Mucosa of descending colon (tissue), 3 donors: ENCODE results near the gene SLC37A4. TPM values are rescaled to one million over a fixed set of nuclear protein-coding genes. Genes with fewer than 3 reads are reported as not detected.
"Not testable (repeated sequence)": the region's sequence is repeated elsewhere in the genome, so short reads cannot be mapped to it uniquely, and the experiment has no call there.

Experiments
- ATAC-seq: fragments of 200-7000 bp; cut with Tn5 transposase; one replicate; pipeline ENCODE4 v1.9.1; 2020; ENCODE audit warnings: mild to moderate bottlenecking, moderate library complexity
- DNase-seq, 3 donors: peaks; one replicate each; pipeline ENCODE4 v3.0.0-alpha.2; 2020
- H3K36me3 ChIP-seq: fragments of 200-600 bp; one replicate; pipeline ENCODE4 v1.8.0; 2021; ENCODE audit warnings: low read depth, mild to moderate bottlenecking
- H3K4me1 ChIP-seq: fragments of 200-600 bp; one replicate; pipeline ENCODE4 v1.8.0; 2021; ENCODE audit warnings: low read depth, mild to moderate bottlenecking
- H3K4me3 ChIP-seq: fragments of 200-600 bp; one replicate; pipeline ENCODE4 v1.8.0; 2021; ENCODE audit warnings: mild to moderate bottlenecking
- H3K9me3 ChIP-seq: fragments of 200-600 bp; one replicate; pipeline ENCODE4 v1.8.0; 2021; ENCODE audit warnings: mild to moderate bottlenecking
- intact Hi-C, 2 donors: fragments of 100-400 bp; cut with DNase I in 1 of 2; cut with micrococcal nuclease in 1 of 2; formaldehyde crosslinking; loops; one replicate each; pipeline versions ENCODE4 v1.11.0 to v1.11.1; 2022; cut with DNase I, micrococcal nuclease
- total RNA-seq, 3 donors: library from RNA; stranded (reverse); fragmentation: NEBNext Ultra II Directional in 2 of 3; extraction: Animal tissue kit (Norgen Biotek cat#: 25700) in 2 of 3; gene quantifications; one replicate each; pipeline versions ENCODE4 v1.2.1 to v1.2.4, GENCODE V29; 2021 to 2023
- TF ChIP-seq, protein P1 (sequence below): fragments of 200-600 bp; IDR thresholded peaks from one replicate; pipeline ENCODE4 v1.8.0; 2022; ENCODE audit warnings: antibody characterized with exemption, mild to moderate bottlenecking
- donor health status: DM: no; HTN: no; CAD: no; lungs with moderate emphysema.
- donor health status: DM: no; HTN: no; CAD: no.
- donor health status: DM: no; HTN: yes; CAD: no.

SLC37A4 gene
- total RNA-seq, 3 donors from 2014 or later = 23.3 to 70.8 (median 57.0) TPM

DNA sequence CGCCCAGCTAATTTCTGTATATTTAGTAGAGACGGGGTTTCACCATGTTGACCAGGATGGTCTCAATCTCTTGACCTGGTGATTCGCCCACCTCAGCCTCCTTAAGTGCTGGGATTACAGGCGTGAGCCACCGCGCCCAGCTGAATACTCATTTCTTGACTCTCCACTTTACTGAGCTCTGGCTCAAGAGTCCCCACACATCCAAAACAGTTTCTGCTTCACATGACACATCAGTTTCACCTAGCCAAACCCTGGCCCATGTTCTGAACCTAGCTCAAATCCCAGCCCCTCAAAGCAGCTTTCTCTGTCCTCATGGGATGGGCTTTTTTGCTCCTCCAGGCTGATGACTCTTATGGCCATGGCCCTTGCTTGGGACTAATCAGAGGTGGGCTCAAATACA, 16.5 kb upstream of the SLC37A4 start:
- TF ChIP-seq, protein P1, sequence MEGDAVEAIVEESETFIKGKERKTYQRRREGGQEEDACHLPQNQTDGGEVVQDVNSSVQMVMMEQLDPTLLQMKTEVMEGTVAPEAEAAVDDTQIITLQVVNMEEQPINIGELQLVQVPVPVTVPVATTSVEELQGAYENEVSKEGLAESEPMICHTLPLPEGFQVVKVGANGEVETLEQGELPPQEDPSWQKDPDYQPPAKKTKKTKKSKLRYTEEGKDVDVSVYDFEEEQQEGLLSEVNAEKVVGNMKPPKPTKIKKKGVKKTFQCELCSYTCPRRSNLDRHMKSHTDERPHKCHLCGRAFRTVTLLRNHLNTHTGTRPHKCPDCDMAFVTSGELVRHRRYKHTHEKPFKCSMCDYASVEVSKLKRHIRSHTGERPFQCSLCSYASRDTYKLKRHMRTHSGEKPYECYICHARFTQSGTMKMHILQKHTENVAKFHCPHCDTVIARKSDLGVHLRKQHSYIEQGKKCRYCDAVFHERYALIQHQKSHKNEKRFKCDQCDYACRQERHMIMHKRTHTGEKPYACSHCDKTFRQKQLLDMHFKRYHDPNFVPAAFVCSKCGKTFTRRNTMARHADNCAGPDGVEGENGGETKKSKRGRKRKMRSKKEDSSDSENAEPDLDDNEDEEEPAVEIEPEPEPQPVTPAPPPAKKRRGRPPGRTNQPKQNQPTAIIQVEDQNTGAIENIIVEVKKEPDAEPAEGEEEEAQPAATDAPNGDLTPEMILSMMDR = no peak
- peak in 1 of 3 donors; percentile 9 for DNase-seq
- Histone ChIP-seq H3K9me3 (no peaks in the 10 kb centered on the region), H3K4me3 (no peak overlapping the region), H3K4me1 (no peaks in the 10 kb centered on the region), H3K36me3 (peaks cover 14% of the 10 kb centered on the region)
- no peak for ATAC-seq
- intact Hi-C loops = no loop called here

DNA sequence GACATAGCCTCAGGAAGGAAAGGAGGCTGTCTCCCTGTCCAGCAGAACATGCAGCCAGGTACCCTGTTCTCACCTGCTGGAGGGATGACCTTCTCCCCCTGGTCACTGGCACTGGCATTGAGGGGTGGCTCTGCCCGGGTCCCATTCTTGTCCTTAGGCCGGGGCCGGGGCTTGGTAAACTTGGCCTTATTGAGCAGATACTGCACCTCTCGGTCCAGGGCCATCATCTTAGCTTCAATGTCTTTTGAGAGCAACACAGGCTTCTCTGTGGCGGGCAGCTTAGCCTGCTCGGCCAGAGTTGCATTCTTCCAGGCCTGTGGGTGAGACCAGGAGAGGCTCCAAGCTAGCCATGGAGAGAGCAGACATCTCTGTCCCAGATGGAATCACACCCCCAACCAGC, 15.8 kb upstream of the SLC37A4 start:
- TF ChIP-seq, protein P1 = no peak
- Histone ChIP-seq H3K4me3 (no peak overlapping the region), H3K9me3 (no peaks in the 10 kb centered on the region), H3K4me1 (no peaks in the 10 kb centered on the region), H3K36me3 (peaks cover 14% of the 10 kb centered on the region)
- peak in 1 of 3 donors; percentile 21 for DNase-seq
- intact Hi-C loops = no loop called here
- no peak for ATAC-seq

GRCh38 chr11:119044708-119045107, 14.0 kb upstream of the SLC37A4 start:
- TF ChIP-seq, protein P1 = no peak
- intact Hi-C loops = no loop called here
- Histone ChIP-seq H3K4me3 (no peak overlapping the region), H3K4me1 (no peaks in the 10 kb centered on the region), H3K36me3 (peaks cover 14% of the 10 kb centered on the region), H3K9me3 (no peaks in the 10 kb centered on the region)
- ATAC-seq (no peak), DNase-seq (peak in 1 of 3 donors; percentile 13)

- Histone ChIP-seq H3K9me3 (no peaks in the 10 kb centered on the region), H3K36me3 (no peaks in the 10 kb centered on the region), H3K4me1 (no peaks in the 10 kb centered on the region), H3K4me3 (no peak overlapping the region)
- intact Hi-C loops = no loop called here
- ATAC-seq = no peak
- DNase-seq = peak in 1 of 3 donors; percentile 4
- TF ChIP-seq, protein P1 = no peak
These were observed 12.2 kb upstream of the SLC37A4 start for GRCh38 chr11:119042927-119043326.

- Histone ChIP-seq H3K36me3 (no peaks in the 10 kb centered on the region), H3K4me1 (no peaks in the 10 kb centered on the region)
- no peak for ATAC-seq
These were observed 11.3 kb upstream of the SLC37A4 start for GRCh38 chr11:119041821-119042514.

DNA sequence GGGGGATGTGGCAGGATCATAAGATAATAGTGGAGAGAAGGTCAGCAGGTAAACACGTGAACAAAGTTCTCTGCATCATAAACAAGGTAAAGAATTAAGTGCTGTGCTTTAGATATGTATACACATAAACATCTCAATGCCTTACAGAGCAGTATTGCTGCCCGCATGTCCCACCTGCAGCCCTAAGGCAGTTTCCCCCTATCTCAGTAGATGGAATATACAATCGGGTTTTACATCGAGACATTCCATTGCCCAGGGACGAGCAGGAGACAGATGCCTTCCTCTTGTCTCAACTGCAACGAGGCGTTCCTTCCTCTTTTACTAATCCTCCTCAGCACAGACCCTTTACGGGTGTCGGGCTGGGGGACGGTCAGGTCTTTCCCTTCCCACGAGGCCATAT, 8.8 kb upstream of the SLC37A4 start:
- H3K4me1 ChIP-seq, H3K9me3 ChIP-seq, H3K4me3 ChIP-seq, ATAC-seq, H3K36me3 ChIP-seq, DNase-seq, intact Hi-C loops: not testable (repeated sequence)

More at GRCh38 chr11:119041821-119042514, 11.3 kb upstream of the SLC37A4 start:
- H3K4me3 ChIP-seq = no peak overlapping the region
- no peak for DNase-seq
- H3K9me3 ChIP-seq = no peaks in the 10 kb centered on the region
- intact Hi-C loops = no loop called here
- TF ChIP-seq, protein P1 = no peak
